GM19438 (cell line): Measurements from ENCODE around the gene PPP6R3.

Experiments
- ATAC-seq: cut with Tn5 transposase; IDR thresholded peaks from one replicate; pipeline ENCODE4 v1.9.1; 2021; ENCODE audit warnings: low read depth; ENCODE audit not compliant: unreplicated experiment

The PPP6R3 gene

DNA sequence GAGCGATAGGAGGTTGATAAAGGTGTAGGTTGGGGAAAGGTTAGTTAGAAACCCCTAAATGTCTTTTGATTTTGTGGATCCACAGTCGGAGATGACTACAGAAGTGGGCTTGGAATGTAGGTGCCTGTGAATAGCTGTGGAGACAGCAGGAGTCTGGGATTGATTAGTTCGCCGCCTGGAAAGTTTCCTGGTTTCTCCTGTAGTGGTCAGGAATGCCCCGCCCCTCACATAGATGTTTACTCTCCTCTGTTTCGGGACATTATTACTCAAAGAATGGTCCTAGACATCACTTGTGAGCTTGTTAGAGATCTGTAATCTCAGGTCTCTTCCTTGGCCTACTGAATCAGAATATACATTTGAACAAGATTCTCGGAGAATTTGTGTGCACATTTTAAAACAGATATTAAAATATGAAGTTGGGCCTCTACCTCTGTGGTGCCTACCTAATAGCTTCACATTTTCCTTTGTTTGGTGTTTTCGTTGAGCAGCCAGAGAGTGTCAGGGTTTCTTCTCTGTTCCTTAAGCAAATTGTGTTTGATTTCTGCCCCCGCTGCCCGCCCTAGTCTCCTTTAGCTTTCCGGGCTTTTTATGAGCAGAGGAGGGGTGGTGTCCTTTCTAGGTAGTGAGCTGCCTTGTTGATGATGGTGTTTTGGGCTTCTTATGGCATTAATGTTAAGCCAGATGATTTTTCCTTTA lies 89.4 kb downstream of the PPP6R3 start:
- no peak for ATAC-seq

DNA sequence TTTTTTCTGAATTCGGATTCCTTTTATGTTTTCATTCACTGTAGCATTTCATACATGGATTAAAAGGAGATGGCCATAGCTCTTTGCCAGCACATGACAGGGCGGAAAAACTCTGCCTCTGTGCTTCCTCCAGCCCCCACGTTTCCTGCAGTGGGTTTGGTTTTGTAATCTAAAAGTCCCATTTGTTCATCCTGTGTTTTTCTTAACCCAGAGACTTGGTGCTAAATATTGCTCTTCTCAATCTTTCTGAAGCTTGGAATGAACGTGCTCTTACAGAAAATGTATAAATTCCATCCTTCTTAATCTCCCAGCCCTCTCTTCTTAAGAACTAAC lies 89.9 kb downstream of the PPP6R3 start:
- ATAC-seq = no peak

- ATAC-seq = no peak
These were observed 90.7 kb downstream of the PPP6R3 start for GRCh38 chr11:68551223-68551622.

DNA sequence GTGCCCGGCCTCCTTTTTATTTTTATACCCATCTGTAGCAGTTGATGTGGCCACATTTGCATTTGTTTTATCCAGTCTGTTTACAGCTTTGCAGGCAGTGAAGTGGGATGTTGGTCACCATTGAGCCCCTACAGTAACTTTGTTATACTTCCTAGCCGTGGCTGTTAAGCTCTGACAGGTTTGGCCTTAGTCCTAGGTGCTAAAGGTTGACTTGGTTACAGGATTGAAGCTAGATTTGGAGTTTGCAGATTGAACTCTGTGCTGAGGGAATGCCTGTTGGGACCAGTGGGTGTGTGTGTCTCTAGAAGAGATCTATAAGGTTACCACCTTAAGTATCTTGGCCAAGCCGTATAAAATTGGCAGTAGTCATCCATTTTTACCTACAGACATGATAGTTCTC lies 91.2 kb downstream of the PPP6R3 start:
- ATAC-seq = no peak

DNA sequence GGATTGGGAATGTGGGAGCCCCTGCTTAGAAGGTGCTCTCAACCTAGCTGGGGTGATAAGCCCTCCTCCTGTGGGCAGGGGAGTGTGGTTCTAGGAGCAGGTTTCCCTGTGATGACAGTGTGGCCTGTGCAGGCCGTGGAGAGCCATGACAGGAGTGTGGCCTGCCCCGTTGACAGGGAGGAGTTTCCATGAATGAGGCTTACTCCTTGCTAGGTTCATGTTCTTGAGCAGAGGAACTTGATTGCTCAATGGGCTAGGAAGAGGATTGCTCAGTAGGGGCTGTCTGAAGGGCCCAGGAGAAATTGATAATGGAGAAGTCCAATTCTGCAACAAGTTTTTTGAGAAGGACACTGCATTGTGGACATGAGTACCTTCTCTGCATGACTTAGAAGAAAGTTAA lies 92.0 kb downstream of the PPP6R3 start:
- ATAC-seq = no peak

DNA sequence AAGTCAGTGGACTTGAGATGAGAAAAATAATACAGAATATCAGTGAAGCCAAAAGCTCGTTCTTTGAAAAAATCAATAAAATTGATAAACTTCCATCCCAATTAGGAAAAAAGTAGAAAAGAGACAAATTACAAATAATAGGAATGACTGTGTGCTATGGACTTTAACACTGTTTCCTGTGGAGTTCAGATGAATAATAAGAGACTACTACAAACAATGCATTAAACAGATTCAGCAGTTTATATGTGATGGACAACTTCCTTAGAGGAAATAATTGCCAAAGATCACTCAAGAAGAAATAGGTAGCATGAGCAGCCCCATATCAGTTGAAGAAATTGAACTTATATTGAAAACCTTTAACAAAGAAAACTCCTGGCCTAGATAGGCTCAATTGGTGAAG lies 99.7 kb downstream of the PPP6R3 start:
- ATAC-seq = no peak

DNA sequence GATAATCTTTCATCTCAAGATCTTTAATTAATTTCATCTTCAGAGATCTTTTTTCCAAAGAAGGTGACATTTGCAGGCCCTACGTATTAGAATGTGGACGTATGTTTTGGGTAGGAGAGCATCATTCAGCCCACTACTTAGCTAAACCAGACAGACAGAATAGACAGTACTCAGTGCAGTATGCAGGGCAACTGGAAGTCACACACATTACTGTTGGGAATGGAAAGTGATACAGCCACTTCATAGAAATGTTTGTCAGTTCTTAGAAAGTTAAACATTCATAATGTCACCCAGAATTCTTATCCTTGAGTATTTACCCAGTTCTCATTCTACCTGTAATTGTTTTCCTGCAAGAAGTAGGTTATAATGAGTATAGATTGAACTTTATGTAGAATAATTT lies 102.9 kb downstream of the PPP6R3 start:
- ATAC-seq = no peak

DNA sequence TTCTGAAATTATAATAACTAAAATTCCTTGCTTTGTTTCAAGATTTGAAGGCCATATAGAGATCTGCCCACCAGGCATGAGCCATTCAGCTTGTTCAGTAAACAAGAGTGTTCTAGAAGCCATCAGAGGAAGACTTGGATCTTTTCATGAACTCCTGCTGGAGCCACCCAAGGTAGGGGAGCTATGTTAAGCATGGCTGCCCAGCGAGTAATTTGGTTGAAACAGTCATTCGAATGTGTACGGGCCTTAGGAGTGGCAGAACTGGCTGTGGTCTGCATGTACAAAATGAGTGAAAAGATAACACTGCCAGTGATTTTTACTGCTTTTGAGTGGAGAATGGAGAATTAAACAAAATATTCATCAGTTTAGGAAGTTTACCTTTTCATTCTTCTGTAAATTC lies 103.7 kb downstream of the PPP6R3 start:
- no peak for ATAC-seq

DNA sequence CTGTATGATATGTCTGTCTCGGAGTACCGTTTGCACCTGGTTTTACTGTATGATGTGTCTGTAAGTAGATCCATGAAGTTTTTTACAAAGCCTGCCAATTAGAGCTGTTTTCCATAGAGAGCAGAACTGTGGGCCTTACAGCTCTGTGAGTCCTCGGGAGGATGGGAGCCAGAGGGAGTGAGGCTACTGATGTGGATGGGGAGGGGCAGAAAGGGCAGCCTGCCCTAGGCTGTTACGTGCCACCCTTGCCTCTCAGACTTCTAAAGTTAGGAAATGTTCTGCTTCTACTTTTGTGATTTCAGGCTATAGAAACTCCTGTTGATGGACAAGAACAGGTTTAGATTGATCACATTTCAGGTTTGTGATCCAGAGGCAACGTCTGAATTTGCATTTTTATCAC lies 105.2 kb downstream of the PPP6R3 start:
- no peak for ATAC-seq

GRCh38 chr11:68567553-68567952 lies 107.0 kb downstream of the PPP6R3 start:
- ATAC-seq = no peak

DNA sequence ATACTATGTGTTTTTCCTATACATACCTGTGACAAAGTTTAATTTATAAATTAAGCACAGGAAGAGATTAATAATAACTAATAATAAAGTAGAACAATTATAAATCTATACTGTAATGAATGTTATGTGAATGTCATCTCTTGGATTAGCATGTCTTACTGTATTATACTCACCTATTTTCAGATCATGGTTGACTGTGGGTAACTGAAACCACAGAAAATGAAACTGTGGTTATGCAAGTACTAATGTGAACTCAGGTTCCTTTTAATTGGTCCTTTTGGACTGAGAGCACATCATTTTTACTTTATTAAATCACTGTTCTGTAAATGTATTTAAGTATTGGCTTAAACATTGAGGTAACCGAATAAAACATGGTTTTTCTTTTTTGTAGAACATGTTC lies 108.8 kb downstream of the PPP6R3 start:
- ATAC-seq = no peak

GRCh38 chr11:68570691-68571090 lies 110.1 kb downstream of the PPP6R3 start:
- ATAC-seq = no peak

DNA sequence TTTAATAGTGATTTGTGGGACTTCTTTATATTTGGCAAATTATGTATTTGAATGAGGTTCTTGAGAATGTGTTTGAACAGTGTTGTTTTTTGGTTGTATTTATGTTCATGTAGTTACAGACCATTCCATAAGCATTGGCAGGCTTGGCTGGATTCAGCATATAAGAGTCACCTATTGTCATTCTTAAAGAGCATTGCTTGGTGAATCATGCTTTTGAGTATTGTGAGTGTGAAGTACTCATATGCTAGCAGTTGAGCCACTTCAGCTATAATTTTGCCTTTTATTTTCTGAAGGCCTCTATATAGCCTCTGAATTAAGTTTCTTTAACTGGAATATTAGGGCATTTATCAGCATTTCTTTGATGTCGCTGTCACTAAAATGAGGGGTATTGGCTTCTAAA lies 113.8 kb downstream of the PPP6R3 start:
- no peak for ATAC-seq

GRCh38 chr11:68575025-68575665 lies 114.6 kb downstream of the PPP6R3 start:
- no peak for ATAC-seq

DNA sequence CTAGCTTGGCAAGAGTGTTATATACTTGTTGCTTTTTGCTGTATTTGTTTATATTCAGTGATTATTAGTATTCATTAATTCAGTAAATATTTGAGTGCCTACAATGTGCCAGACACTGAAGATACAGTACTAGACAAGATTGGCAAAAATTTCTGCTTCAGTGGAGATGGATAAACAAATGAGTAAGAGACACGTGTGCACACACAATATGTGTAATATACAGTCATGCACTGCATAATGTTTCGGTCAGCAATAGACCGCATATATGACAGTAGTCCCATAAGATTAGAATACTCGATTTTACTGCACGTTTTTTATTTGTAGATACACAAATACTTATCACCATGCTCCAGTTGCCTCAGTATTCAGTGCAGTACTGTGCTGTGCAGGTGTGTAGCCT lies 118.9 kb downstream of the PPP6R3 start:
- no peak for ATAC-seq

DNA sequence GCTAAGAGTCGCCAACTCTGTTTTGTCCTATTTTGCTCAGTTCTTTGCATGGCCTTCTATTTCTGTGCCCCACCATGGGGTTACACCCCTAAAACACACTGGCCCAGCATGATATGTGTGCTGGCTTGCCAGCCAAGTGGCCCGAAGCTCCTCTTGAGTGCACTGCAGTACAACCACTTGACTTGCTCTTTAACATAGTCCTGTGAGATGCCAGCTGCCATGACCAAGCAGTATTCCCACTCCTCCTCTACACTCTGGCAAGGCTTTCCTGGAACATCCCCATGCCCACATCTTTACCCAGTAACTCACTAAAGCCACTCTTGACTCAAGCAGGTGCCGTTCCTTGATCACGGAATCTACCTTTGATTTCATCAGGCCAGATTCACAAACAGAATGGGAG lies 120.9 kb downstream of the PPP6R3 start:
- ATAC-seq = no peak

- ATAC-seq = no peak
These were observed 121.3 kb downstream of the PPP6R3 start for GRCh38 chr11:68581901-68582300.

DNA sequence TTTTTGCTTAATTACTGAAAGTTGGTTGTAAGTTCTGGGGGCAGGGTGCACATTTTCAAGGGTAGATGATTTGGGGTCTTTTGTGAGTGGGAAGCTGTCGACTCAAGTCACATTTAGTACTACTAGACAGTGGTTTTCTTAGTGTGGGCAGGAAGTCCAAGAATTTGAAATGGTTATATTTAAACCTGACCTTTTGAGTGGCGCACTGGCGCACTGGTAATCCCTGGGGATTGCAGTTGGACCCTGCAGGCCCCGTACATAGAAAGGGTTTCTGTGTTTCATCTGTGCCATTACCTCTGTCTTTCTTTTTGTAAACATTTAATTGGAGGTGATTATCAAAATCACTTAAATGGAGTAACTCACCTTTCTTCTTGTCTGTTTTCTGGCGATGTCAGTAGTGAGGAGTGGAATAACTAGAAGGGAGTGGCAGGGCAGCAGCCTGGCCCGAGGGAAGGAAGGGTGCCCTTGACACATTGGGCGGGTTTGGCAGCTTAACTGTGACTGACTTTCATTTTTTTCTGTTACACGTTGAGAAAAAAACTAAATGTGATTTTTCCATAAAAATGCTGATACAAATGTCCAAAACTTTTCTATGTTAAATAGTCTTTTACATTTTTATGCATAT lies 122.0 kb downstream of the PPP6R3 start:
- ATAC-seq = no peak

GRCh38 chr11:68583041-68583446 lies 122.5 kb downstream of the PPP6R3 start:
- ATAC-seq = no peak

DNA sequence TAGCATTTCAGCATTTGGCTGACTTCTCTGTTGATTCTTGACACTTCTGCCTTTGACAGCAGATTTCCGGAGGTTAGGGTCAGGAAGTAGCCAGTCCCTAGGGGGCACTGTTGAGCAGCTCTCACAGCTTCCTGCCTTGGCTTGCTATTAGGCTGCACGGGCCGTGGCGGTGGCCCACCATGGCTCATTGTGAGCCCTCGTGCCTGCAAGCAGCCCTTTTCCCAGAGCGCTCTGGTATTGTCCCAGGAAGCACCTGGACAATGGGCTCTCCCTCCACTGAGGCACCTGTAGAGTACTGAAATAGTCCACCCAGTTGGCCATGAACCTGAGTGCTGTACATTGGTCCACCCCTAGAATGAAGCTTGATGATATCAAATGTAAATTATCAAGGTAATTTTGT lies 123.5 kb downstream of the PPP6R3 start:
- ATAC-seq = no peak

GRCh38 chr11:68584991-68585524 lies 124.5 kb downstream of the PPP6R3 start:
- no peak for ATAC-seq
